ENCODE measurements around the gene RAE1.

DNA sequence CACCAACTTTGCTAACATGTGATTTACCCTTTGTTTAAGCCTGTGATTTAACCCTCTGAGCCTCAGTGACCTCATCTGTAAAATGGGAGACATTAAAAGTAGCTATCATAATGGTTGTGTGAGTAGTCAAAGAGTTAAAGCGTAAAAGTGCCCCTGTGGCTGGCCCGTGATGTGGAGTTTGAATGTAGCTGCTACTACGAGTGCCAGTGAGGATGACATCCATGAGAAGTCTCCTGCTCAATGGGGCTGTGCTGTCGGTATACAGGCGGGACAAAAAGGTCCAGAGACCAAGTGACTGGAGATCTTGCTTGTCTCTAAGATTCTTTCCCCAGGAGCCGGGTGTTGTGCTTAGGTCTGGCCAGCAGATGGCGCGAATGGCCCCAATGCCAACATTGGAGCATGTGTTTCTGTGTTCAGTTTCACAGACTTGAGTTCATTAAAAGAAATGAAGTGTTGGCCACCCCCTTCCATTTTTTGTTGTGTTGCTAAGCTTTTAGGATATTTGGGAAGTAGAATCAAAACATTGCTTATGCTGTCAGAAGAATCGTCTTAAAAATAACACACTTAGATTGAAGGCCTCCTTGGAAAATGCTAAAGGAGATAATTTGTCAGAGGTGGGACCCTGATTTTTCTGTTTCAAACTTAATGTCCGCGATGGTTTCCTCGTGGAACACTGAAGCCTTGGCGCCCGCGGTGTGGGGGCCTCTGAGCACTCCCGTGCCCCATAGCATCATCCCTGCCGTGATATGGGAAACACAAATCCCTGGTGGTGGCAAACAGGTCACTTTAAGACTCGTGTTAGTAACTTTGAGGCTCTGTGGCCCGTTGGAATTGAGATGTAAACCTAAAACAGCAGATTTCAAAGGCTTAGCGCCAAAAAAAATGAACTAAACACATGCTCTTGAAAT, 30.8 kb downstream of the RAE1 start:
- no peak for TF ChIP-seq POLR2A (IDR thresholded peaks at IDR 0.05)
- TF ChIP-seq, protein P1, sequence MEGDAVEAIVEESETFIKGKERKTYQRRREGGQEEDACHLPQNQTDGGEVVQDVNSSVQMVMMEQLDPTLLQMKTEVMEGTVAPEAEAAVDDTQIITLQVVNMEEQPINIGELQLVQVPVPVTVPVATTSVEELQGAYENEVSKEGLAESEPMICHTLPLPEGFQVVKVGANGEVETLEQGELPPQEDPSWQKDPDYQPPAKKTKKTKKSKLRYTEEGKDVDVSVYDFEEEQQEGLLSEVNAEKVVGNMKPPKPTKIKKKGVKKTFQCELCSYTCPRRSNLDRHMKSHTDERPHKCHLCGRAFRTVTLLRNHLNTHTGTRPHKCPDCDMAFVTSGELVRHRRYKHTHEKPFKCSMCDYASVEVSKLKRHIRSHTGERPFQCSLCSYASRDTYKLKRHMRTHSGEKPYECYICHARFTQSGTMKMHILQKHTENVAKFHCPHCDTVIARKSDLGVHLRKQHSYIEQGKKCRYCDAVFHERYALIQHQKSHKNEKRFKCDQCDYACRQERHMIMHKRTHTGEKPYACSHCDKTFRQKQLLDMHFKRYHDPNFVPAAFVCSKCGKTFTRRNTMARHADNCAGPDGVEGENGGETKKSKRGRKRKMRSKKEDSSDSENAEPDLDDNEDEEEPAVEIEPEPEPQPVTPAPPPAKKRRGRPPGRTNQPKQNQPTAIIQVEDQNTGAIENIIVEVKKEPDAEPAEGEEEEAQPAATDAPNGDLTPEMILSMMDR (IDR thresholded peaks at IDR 0.05) = peak; percentile 86 to 94 (median 92)

Measured in esophagus squamous epithelium (tissue), 4 donors.